GM12878 (cell line): ENCODE measurements around the gene TNFAIP3. TPM values are rescaled to one million over a fixed set of nuclear protein-coding genes. Genes with fewer than 3 reads are reported as not detected.

Source experiments
- ATAC-seq: fragments of 200-7000 bp; cut with Tn5 transposase; 3 replicates; pipeline ENCODE4 v1.9.1; 2020; ENCODE audit warnings: mild to moderate bottlenecking, moderate library complexity
- BruUV-seq: library from RNA; stranded (reverse); fragments of 400-500 nt; replicated peaks from 2 replicates; lab custom pipeline; 2021; lab: Mats Ljungman, UMichigan
- CTCF ChIA-PET: fragments of 300-600 bp; sonication (Branson Sonifier 250); formaldehyde crosslinking; extraction: SDS; loops from one replicate; lab custom pipeline; 2021; ENCODE audit warnings: inconsistent platforms; lab: Yijun Ruan, JAX
- POLR2A ChIA-PET: fragments of 350-600 bp; formaldehyde crosslinking; extraction: SDS; loops from one replicate; lab custom pipeline; 2021; ENCODE audit warnings: inconsistent platforms; lab: Charles Lee
- RAD21 ChIA-PET: fragments of 300-600 bp; sonication (Branson Sonifier 250); formaldehyde crosslinking; loops from one replicate; lab custom pipeline; 2023; ENCODE audit warnings: antibody characterized with exemption; ENCODE audit not compliant: unreplicated experiment; lab: Charles Lee
- SMC1A ChIA-PET: fragments of 300-600 bp; sonication (Branson Sonifier 250); formaldehyde crosslinking; loops from one replicate; lab custom pipeline; 2023; ENCODE audit not compliant: unreplicated experiment, uncharacterized antibody; lab: Charles Lee
- DNase-seq: peaks from one replicate; pipeline ENCODE4 v3.0.0-alpha.2; 2011; ENCODE audit warnings: low read depth, low spot score
- FAIRE-seq: peaks from 3 replicates; lab custom pipeline; 2011; peaks lifted over from hg19 to GRCh38; lab: Jason Lieb, UNC
- H2AFZ ChIP-seq: 2 replicates; pipeline ENCODE4 v1.6.0; 2011; ENCODE audit warnings: low read depth, low read length, control low read depth; ENCODE audit not compliant: control insufficient read depth
- H3K27ac ChIP-seq: 2 replicates; pipeline ENCODE4 v1.5.1; 2011; ENCODE audit warnings: control low read depth; ENCODE audit not compliant: control insufficient read depth, insufficient read depth
- H3K27me3 ChIP-seq, 2 experiments: replicated peaks in 1 of 2; 2 replicates each; pipeline versions ENCODE4 v1.6.0 to v1.6.1; 2011; ENCODE audit warnings: low read length in 1 of 2; ENCODE audit not compliant: control insufficient read depth in 2 of 2, insufficient read depth in 2 of 2
- H3K36me3 ChIP-seq, 2 experiments: 2 replicates each; pipeline ENCODE4 v1.5.1; 2011; ENCODE audit warnings: low read length in 1 of 2; ENCODE audit not compliant: control insufficient read depth in 2 of 2, insufficient read depth in 2 of 2
- H3K4me1 ChIP-seq: 2 replicates; pipeline ENCODE4 v1.6.1; 2011; ENCODE audit warnings: mild to moderate bottlenecking, low read length, moderate library complexity, mixed read lengths; ENCODE audit not compliant: control insufficient read depth, insufficient read depth
- H3K4me2 ChIP-seq: 2 replicates; pipeline ENCODE4 v1.6.0; 2011; ENCODE audit warnings: control low read depth; ENCODE audit not compliant: control insufficient read depth, insufficient read depth
- H3K4me3 ChIP-seq: fragments of 200-600 bp; sonication (generic); 2 replicates; pipeline ENCODE4 v1.5.1; 2016
- H3K79me2 ChIP-seq: 2 replicates; pipeline ENCODE4 v1.6.0; 2011; ENCODE audit warnings: low read length; ENCODE audit not compliant: control insufficient read depth, insufficient read depth
- H3K9ac ChIP-seq: 2 replicates; pipeline ENCODE4 v1.8.0; 2011; ENCODE audit warnings: low read length, control low read depth, mixed read lengths; ENCODE audit not compliant: control insufficient read depth, insufficient read depth
- H3K9me3 ChIP-seq: replicated peaks from 3 replicates; pipeline ENCODE4 v1.5.1; 2011; ENCODE audit warnings: mild to moderate bottlenecking, low read length; ENCODE audit not compliant: control insufficient read depth, insufficient read depth
- H4K20me1 ChIP-seq: 2 replicates; pipeline ENCODE4 v1.6.0; 2011; ENCODE audit not compliant: control insufficient read depth, insufficient read depth
- FOXM1 ChIP-seq: IDR thresholded peaks from 2 replicates; pipeline ENCODE4 v1.6.1; 2012; ENCODE audit warnings: low read depth, mild to moderate bottlenecking, inconsistent platforms, low read length, moderate library complexity
- IKZF1 ChIP-seq: fragments of 450-650 bp; conservative IDR thresholded peaks from 2 replicates; pipeline ENCODE4 v1.6.1; 2017; ENCODE audit warnings: antibody characterized with exemption, mild to moderate bottlenecking
- IKZF2 ChIP-seq, 2 experiments: fragments of 450-650 bp; IDR thresholded peaks; 2 replicates each; pipeline ENCODE4 v1.6.1; 2017; ENCODE audit warnings: mild to moderate bottlenecking in 2 of 2, moderate library complexity in 2 of 2
- MLLT1 ChIP-seq: fragments of 450-650 bp; IDR thresholded peaks from 2 replicates; pipeline ENCODE4 v1.6.1; 2016; ENCODE audit warnings: mild to moderate bottlenecking
- POLR2AphosphoS5 ChIP-seq: IDR thresholded peaks from 2 replicates; pipeline ENCODE4 v1.6.1; 2011; ENCODE audit warnings: mild to moderate bottlenecking, low read length, inconsistent platforms
- POU2F2 ChIP-seq: IDR thresholded peaks from 3 replicates; pipeline ENCODE4 v1.6.1; 2011; ENCODE audit warnings: low read depth, mild to moderate bottlenecking, low read length, borderline replicate concordance
- RELA ChIP-seq: fragments of 450-650 bp; IDR thresholded peaks from 2 replicates; pipeline ENCODE4 v1.8.0; 2014; ENCODE audit warnings: borderline replicate concordance; ENCODE audit not compliant: partially characterized antibody
- WRNIP1 ChIP-seq: IDR thresholded peaks from 2 replicates; pipeline ENCODE4 v1.6.1; 2011; ENCODE audit warnings: low read depth, low read length, improper control_type of control experiment, borderline replicate concordance
- whole genome bisulfite sequencing: methylation state at CpG from one replicate; pipeline ENCODE4 v1.1.6; 2016; ENCODE audit warnings: low lambda C conversion rate; ENCODE audit not compliant: insufficient replicate concordance, insufficient coverage; ENCODE audit errors: missing lambda C conversion rate; 5-methylcytosine and 5-hydroxymethylcytosine counted together
- in situ Hi-C: fragments of 300-500 bp; cut with MboI; formaldehyde crosslinking; loops from 9 replicates; pipeline ENCODE4 v1.14.3; 2018; ENCODE audit warnings: mixed read lengths
- intact Hi-C: fragments of 100-400 bp; cut with micrococcal nuclease; formaldehyde crosslinking; loops from one replicate; pipeline ENCODE4 v1.14.2; 2022; ENCODE audit not compliant: unreplicated experiment
- polyA plus RNA-seq, 11 experiments: library from polyadenylated mRNA; depleted of rRNA in 4 of 11; unstranded in 6 of 11; stranded (reverse) in 5 of 11; fragments of >200 nt; fragmentation: Nextera tagmentation in 4 of 11; fragmentation: Illumina TruSeq in 1 of 11; extraction: Ambion mirVana in 4 of 11; extraction: Trizol in 1 of 11; gene quantifications; 1 replicate in 1 of 11; 2 replicates in 10 of 11; pipeline versions ENCODE4 v1.2.1 to v1.2.3, GENCODE V29; 2011 to 2016; ENCODE audit warnings: inconsistent platforms in 2 of 11, missing spikeins in 2 of 11, low read depth in 1 of 11
- total RNA-seq, 4 experiments: library from RNA; depleted of rRNA in 3 of 4; stranded (reverse); fragments of >200 nt in 3 of 4; fragmentation: Illumina TruSeq in 1 of 4; extraction: Trizol in 1 of 4; gene quantifications; 2 replicates each; pipeline versions ENCODE4 v1.2.1 to v1.2.3, GENCODE V29; 2013 to 2021
- TF ChIP-seq, protein P1 (sequence below): fragments of 450-650 bp; IDR thresholded peaks from 2 replicates; pipeline ENCODE4 v1.6.1; 2017; ENCODE audit warnings: low read depth, mild to moderate bottlenecking, moderate library complexity
- TF ChIP-seq, protein P2 (sequence below): fragments of 450-650 bp; IDR thresholded peaks from 2 replicates; pipeline ENCODE4 v1.6.1; 2017; ENCODE audit warnings: mild to moderate bottlenecking, low read depth, inconsistent platforms; ENCODE audit not compliant: poor library complexity, severe bottlenecking
- TF ChIP-seq, protein P3 (sequence below): IDR thresholded peaks from 2 replicates; pipeline ENCODE4 v1.6.1; 2012; ENCODE audit warnings: low read depth, low read length, improper control_type of control experiment

TNFAIP3 gene
- total and polyA plus RNA-seq, 10 of the 15 experiments (the other 5 are each of a cell fraction or from before 2014, with no cell fraction given) = 18.0 to 350 (median 127) TPM

DNA sequence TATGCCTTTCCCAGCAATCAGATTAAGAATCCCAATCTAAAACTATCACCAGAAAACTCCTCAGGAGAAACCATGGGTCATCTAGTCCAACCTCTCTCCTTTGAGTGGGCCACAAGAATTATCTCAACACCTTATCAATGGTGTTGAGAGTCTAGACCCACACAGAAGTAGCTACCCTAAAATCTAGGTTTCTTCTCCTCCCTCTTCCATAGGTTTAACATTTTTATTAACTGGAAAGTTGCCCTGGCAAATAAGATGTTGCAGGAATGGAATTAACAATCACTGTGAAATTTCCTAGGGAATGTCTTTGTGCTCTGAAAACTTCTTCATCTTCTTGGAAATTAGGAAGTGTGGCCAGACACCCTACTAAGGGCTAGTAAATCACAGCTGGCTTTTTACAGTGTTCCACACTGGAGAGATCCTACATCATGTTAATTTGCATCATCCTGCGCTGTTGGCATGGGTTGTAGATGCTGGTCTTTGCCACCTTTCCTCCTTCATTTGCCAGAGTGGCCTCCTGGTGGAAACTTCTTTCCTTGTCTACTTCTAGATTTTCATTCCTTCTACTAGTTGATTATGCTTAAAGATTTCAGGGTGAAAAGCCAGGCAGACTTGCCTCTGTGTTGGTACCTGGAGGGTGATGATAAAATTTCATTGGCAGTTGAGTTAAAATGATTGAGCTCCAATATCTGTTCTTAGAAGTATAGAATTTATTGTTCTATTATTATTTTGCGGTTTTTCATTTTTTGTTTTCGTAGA is 2.7 kb downstream of the TNFAIP3 start:
- in situ Hi-C loops (loop anchor here (5.0 to 10.0 kb wide), 4 partner anchors 67 to 245 kb away; no protein-coding TSS in a partner anchor), intact Hi-C loops (loop anchor here (1.0 to 5.0 kb wide), 6 partner anchors 58 to 238 kb away; partner anchors contain the start of gene PERP)
- SMC1A ChIA-PET = interaction anchor here (0.7 to 30.6 kb wide), 22 partner anchors 11 to 767 kb away, joined by 3 to 1237 read pairs (median 16); no protein-coding TSS in a partner anchor
- Histone ChIP-seq H3K4me2 (peak overlapping the region; percentile 92), H3K4me3 (peak overlapping the region; percentile 99), H2AFZ (no peak overlapping the region), H3K4me1 (peaks cover 5% of the 10 kb centered on the region; the same call in 1 of the 2 replicates), H4K20me1 (no peaks in the 10 kb centered on the region), H3K9me3 (no peaks in the 10 kb centered on the region), H3K36me3 (peaks cover 5 to 31% of the 10 kb centered on the region in 2 experiments), H3K79me2 (peaks cover 88% of the 10 kb centered on the region), H3K9ac (peak overlapping the region; percentile 89), H3K27ac (peak overlapping the region; percentile 72), H3K27me3 (no peaks in the 10 kb centered on the region)
- POLR2A ChIA-PET = interaction anchor here (0.5 to 6.6 kb wide), 16 partner anchors 11 to 161 kb away, joined by 3 to 42 read pairs (median 8); no protein-coding TSS in a partner anchor
- RAD21 ChIA-PET = interaction anchor here (0.6 to 20.6 kb wide), 26 partner anchors 9 to 164 kb away, joined by 3 to 774 read pairs (median 10); no protein-coding TSS in a partner anchor
- no peak for ATAC-seq
- BruUV-seq = TSS peak; percentile 23
- CTCF ChIA-PET = interaction anchor here (0.7 to 24.0 kb wide), 26 partner anchors 8 to 211 kb away, joined by 3 to 712 read pairs (median 11); no protein-coding TSS in a partner anchor
- WGBS = 0% methylated on average over 3 of the region's 3 CpGs
- no peak for FAIRE-seq
- DNase-seq = no peak
- TF ChIP-seq IKZF1 = peak; percentile 0
- peak; percentile 76 for TF ChIP-seq POLR2AphosphoS5
- TF ChIP-seq POU2F2 = no peak
- TF ChIP-seq, protein P1, sequence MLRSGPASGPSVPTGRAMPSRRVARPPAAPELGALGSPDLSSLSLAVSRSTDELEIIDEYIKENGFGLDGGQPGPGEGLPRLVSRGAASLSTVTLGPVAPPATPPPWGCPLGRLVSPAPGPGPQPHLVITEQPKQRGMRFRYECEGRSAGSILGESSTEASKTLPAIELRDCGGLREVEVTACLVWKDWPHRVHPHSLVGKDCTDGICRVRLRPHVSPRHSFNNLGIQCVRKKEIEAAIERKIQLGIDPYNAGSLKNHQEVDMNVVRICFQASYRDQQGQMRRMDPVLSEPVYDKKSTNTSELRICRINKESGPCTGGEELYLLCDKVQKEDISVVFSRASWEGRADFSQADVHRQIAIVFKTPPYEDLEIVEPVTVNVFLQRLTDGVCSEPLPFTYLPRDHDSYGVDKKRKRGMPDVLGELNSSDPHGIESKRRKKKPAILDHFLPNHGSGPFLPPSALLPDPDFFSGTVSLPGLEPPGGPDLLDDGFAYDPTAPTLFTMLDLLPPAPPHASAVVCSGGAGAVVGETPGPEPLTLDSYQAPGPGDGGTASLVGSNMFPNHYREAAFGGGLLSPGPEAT = peak; percentile 41; the same call in 1 of the 2 replicates
- TF ChIP-seq, protein P2, sequence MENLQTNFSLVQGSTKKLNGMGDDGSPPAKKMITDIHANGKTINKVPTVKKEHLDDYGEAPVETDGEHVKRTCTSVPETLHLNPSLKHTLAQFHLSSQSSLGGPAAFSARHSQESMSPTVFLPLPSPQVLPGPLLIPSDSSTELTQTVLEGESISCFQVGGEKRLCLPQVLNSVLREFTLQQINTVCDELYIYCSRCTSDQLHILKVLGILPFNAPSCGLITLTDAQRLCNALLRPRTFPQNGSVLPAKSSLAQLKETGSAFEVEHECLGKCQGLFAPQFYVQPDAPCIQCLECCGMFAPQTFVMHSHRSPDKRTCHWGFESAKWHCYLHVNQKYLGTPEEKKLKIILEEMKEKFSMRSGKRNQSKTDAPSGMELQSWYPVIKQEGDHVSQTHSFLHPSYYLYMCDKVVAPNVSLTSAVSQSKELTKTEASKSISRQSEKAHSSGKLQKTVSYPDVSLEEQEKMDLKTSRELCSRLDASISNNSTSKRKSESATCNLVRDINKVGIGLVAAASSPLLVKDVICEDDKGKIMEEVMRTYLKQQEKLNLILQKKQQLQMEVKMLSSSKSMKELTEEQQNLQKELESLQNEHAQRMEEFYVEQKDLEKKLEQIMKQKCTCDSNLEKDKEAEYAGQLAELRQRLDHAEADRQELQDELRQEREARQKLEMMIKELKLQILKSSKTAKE = peak; percentile 17
- TF ChIP-seq WRNIP1 = 0 out of 2 replicates have a peak, but pooled peaks have one; percentile 85
- TF ChIP-seq IKZF2 (IDR thresholded peaks at IDR 0.05) = peak; percentile 25 to 49; a peak in 1 of 4 replicates
- TF ChIP-seq MLLT1 = 0 out of 2 replicates have a peak, but pooled peaks have one; percentile 3
- no peak for TF ChIP-seq RELA
- TF ChIP-seq FOXM1 = peak; percentile 34; the same call in 1 of the 2 replicates
- TF ChIP-seq, protein P3, sequence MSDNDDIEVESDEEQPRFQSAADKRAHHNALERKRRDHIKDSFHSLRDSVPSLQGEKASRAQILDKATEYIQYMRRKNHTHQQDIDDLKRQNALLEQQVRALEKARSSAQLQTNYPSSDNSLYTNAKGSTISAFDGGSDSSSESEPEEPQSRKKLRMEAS = no peak
